ENCODE data around the gene CIAO2B.

DNA sequence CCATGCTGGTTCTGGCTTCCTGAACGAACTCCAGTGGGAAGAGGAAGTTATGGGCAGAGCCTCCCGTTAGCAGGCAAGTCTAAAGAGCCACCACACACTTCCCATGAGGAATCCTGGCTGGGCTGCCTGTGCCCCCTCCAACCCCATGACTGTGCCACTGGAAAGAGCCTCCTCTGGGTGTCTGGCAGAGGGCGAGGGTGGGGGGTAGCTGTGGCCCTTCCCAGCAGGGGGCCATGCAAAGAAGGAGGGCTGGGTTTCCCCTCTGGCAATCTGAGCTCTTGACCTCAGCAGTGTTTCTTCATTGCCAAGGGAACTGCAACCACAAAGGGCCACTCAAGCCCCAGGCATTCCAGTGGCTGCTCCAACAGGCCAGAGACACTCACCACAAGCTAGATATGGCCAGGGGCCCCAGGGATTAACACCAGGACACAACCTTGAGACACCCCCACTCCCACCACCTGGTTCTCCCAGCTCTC, 7.2 kb downstream of the CIAO2B start:
- TF ChIP-seq EZH2 (IDR thresholded peaks at IDR 0.05; ENCODE audit: insufficient read depth, poor library complexity, severe bottlenecking) (no peak), EZH2phosphoT487 (IDR thresholded peaks at IDR 0.05; ENCODE audit: insufficient read depth, low read depth) (peak; percentile 68; the same call in 1 of the 2 replicates)
